ENCODE data around the gene SEC14L6.

GRCh38 chr22:30531651-30532608, 14.6 kb downstream of the SEC14L6 start:
- no peak for TF ChIP-seq EZH2 (IDR thresholded peaks at IDR 0.05; ENCODE audit: insufficient read depth, low read length)
- TF ChIP-seq, protein P1, sequence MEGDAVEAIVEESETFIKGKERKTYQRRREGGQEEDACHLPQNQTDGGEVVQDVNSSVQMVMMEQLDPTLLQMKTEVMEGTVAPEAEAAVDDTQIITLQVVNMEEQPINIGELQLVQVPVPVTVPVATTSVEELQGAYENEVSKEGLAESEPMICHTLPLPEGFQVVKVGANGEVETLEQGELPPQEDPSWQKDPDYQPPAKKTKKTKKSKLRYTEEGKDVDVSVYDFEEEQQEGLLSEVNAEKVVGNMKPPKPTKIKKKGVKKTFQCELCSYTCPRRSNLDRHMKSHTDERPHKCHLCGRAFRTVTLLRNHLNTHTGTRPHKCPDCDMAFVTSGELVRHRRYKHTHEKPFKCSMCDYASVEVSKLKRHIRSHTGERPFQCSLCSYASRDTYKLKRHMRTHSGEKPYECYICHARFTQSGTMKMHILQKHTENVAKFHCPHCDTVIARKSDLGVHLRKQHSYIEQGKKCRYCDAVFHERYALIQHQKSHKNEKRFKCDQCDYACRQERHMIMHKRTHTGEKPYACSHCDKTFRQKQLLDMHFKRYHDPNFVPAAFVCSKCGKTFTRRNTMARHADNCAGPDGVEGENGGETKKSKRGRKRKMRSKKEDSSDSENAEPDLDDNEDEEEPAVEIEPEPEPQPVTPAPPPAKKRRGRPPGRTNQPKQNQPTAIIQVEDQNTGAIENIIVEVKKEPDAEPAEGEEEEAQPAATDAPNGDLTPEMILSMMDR (IDR thresholded peaks at IDR 0.05; ENCODE audit: insufficient read depth, low read depth, low read length), result no peak
